ENCODE measurements around the gene UBE3B.

Gene UBE3B

DNA sequence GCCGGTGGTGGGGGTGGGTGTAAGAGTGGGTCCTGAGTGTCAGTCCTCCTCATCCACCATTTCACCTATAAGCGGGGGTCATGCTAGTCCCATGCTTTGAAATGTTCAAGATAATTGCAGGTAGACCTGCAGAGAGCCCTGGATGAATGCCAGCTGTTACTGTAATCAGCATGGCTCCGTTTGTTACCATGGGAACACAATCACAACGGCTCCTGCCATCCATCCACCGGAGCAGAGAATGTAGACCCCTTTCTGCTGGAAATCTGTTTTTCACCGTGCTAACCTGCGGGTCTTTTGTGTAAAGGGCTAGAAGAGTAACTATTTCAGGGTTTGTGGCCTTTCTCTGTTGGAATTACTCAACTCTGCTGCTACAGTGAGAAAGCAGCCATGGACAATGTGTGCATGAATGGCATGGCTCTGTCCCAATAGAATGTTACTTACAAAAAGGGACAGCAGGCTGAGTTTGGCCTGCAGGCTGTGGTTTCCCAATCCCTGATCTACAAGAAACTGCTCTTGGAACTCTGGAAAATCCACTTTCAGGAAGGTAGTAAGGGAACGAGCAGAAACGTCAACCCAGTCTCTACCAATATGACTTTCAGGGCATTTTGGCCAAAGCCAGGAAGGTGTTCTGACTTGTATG lies 36.5 kb upstream of the UBE3B start:
- ATAC-seq (ENCODE audit: low read depth): no peak
- peaks cover 9% of the 10 kb centered on the region for H3K36me3 Mint-ChIP-seq
- no peak overlapping the region for H3K27ac Mint-ChIP-seq

DNA sequence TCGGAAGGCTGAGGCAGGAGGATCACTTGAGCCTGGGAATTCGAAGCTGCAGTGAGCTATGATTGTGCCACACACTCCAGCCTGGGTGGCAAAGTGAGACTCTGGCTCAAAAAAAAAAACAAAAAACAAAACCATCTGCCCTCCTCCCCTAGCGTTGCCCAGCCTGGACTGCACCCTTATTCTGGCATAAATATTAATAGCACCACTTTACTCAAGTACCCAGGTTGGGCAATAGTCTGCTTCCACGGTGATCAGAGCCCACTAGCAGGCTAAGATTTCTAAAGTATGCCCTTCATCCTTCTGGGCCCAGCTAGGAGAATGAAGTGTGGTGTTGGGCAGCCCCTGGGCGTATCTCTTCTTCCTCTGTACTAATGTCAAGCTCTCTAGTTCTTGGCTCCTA lies 33.6 kb upstream of the UBE3B start:
- Mint-ChIP-seq H3K4me3 (no peak overlapping the region), H3K36me3 (peaks cover 7% of the 10 kb centered on the region), H3K27ac (no peak overlapping the region), H3K27me3 (no peaks in the 10 kb centered on the region), H3K4me1 (no peaks in the 10 kb centered on the region), H3K9me3 (no peaks in the 10 kb centered on the region)
- DNase-seq (ENCODE audit: low spot score in 2 of 2) (no peak), ATAC-seq (ENCODE audit: low read depth) (no peak)

More for the DNA sequence above, 36.5 kb upstream of the UBE3B start:
- H3K4me1 Mint-ChIP-seq: no peaks in the 10 kb centered on the region
- H3K27me3 Mint-ChIP-seq: no peaks in the 10 kb centered on the region
- H3K4me3 Mint-ChIP-seq: no peak overlapping the region
- DNase-seq (ENCODE audit: low spot score in 2 of 2): no peak
- no peaks in the 10 kb centered on the region for H3K9me3 Mint-ChIP-seq

- no peaks in the 10 kb centered on the region for H3K4me1 Mint-ChIP-seq
- H3K9me3 Mint-ChIP-seq: no peaks in the 10 kb centered on the region
- DNase-seq (ENCODE audit: low spot score in 2 of 2) (no peak), ATAC-seq (ENCODE audit: low read depth) (no peak)
- H3K4me3 Mint-ChIP-seq: no peak overlapping the region
- no peak overlapping the region for H3K27ac Mint-ChIP-seq
- no peaks in the 10 kb centered on the region for H3K27me3 Mint-ChIP-seq
- H3K36me3 Mint-ChIP-seq: peaks cover 10% of the 10 kb centered on the region
These were observed 33.2 kb upstream of the UBE3B start for GRCh38 chr12:109444259-109444658.

GRCh38 chr12:109445191-109445609 lies 32.2 kb upstream of the UBE3B start:
- DNase-seq (ENCODE audit: low spot score in 2 of 2): no peak
- H3K27ac Mint-ChIP-seq: no peak overlapping the region
- ATAC-seq (ENCODE audit: low read depth): no peak
- H3K27me3 Mint-ChIP-seq: no peaks in the 10 kb centered on the region
- no peaks in the 10 kb centered on the region for H3K9me3 Mint-ChIP-seq
- no peak overlapping the region for H3K4me3 Mint-ChIP-seq
- peaks cover 16% of the 10 kb centered on the region for H3K36me3 Mint-ChIP-seq
- no peaks in the 10 kb centered on the region for H3K4me1 Mint-ChIP-seq

- H3K36me3 Mint-ChIP-seq: peaks cover 26% of the 10 kb centered on the region
These were observed 30.6 kb upstream of the UBE3B start for GRCh38 chr12:109446869-109447268.

DNA sequence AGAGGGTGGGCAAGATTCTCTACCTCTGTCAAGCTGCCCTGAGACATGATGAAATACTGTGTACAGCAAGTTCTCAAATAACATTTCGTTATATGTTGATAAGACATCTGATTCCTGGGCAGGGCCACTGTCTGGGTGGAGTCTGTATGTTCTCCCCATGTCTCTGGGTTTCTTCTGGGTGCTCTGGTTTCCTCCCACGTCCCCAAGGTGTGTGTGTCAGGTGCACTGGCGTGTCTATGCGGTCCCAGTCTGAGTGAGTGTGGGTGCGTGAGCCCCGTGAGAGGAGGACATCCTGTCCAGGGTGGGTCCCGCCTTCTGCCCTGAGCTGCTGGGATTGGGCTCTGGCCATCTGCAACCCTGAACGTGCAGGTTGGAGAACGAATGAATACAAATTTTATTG lies 30.0 kb upstream of the UBE3B start:
- Mint-ChIP-seq H3K4me3 (no peak overlapping the region), H3K36me3 (peaks cover 29% of the 10 kb centered on the region), H3K27me3 (no peaks in the 10 kb centered on the region), H3K4me1 (no peaks in the 10 kb centered on the region), H3K9me3 (no peaks in the 10 kb centered on the region), H3K27ac (no peak overlapping the region)
- ATAC-seq (ENCODE audit: low read depth) (no peak), DNase-seq (ENCODE audit: low spot score in 2 of 2) (no peak)

More at GRCh38 chr12:109446869-109447268, 30.6 kb upstream of the UBE3B start:
- no peaks in the 10 kb centered on the region for H3K9me3 Mint-ChIP-seq
- H3K4me3 Mint-ChIP-seq: no peak overlapping the region
- H3K4me1 Mint-ChIP-seq: no peaks in the 10 kb centered on the region
- ATAC-seq (ENCODE audit: low read depth): no peak
- no peak for DNase-seq (ENCODE audit: low spot score in 2 of 2)
- no peaks in the 10 kb centered on the region for H3K27me3 Mint-ChIP-seq
- no peak overlapping the region for H3K27ac Mint-ChIP-seq

DNA sequence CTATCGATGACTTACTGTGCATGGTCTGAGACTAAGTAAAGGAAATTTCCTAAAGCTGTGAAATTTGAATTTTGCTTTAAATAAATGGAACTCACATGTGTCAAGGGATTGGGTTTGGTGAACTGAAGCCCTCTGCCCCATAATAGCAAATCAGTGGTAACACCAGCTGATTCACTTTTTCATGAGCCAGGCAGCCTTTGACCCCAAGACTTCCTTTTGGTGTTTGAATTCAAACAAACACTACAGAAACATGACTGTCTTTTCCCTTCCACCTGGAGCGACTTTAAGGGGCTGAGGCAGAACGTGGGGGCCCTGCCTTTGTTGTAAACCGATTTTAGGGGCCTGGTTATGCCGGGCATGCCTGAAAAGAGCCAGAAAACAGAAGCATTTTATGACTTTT lies 29.2 kb upstream of the UBE3B start:
- H3K27ac Mint-ChIP-seq: no peak overlapping the region
- H3K4me3 Mint-ChIP-seq: no peak overlapping the region
- H3K4me1 Mint-ChIP-seq: no peaks in the 10 kb centered on the region

GRCh38 chr12:109448707-109449390 lies 28.6 kb upstream of the UBE3B start:
- peaks cover 29% of the 10 kb centered on the region for H3K36me3 Mint-ChIP-seq

More for the DNA sequence above, 29.2 kb upstream of the UBE3B start:
- Mint-ChIP-seq H3K27me3 (no peaks in the 10 kb centered on the region), H3K36me3 (peaks cover 29% of the 10 kb centered on the region), H3K9me3 (no peaks in the 10 kb centered on the region)
- DNase-seq (ENCODE audit: low spot score in 2 of 2): no peak
- ATAC-seq (ENCODE audit: low read depth): no peak

GRCh38 chr12:109449845-109450532 lies 27.4 kb upstream of the UBE3B start:
- Mint-ChIP-seq H3K27ac (no peak overlapping the region), H3K4me3 (no peak overlapping the region), H3K36me3 (peaks cover 30% of the 10 kb centered on the region), H3K27me3 (no peaks in the 10 kb centered on the region), H3K4me1 (no peaks in the 10 kb centered on the region), H3K9me3 (no peaks in the 10 kb centered on the region)
- no peak for ATAC-seq (ENCODE audit: low read depth)
- DNase-seq (ENCODE audit: low spot score in 2 of 2): no peak

More at GRCh38 chr12:109448707-109449390, 28.6 kb upstream of the UBE3B start:
- no peaks in the 10 kb centered on the region for H3K27me3 Mint-ChIP-seq
- DNase-seq (ENCODE audit: low spot score in 2 of 2): no peak
- no peak for ATAC-seq (ENCODE audit: low read depth)
- no peak overlapping the region for H3K4me3 Mint-ChIP-seq
- no peak overlapping the region for H3K27ac Mint-ChIP-seq
- H3K4me1 Mint-ChIP-seq: no peaks in the 10 kb centered on the region
- H3K9me3 Mint-ChIP-seq: no peaks in the 10 kb centered on the region

GRCh38 chr12:109450980-109451379 lies 26.5 kb upstream of the UBE3B start:
- Mint-ChIP-seq H3K4me1 (no peaks in the 10 kb centered on the region), H3K9me3 (no peaks in the 10 kb centered on the region), H3K36me3 (peaks cover 33% of the 10 kb centered on the region), H3K27me3 (no peaks in the 10 kb centered on the region), H3K4me3 (no peak overlapping the region), H3K27ac (no peak overlapping the region)
- ATAC-seq (ENCODE audit: low read depth): no peak
- no peak for DNase-seq (ENCODE audit: low spot score in 2 of 2)

- no peaks in the 10 kb centered on the region for H3K27me3 Mint-ChIP-seq
- no peak overlapping the region for H3K4me3 Mint-ChIP-seq
- DNase-seq (ENCODE audit: low spot score in 2 of 2) (no peak), ATAC-seq (ENCODE audit: low read depth) (no peak)
- no peak overlapping the region for H3K27ac Mint-ChIP-seq
- no peaks in the 10 kb centered on the region for H3K4me1 Mint-ChIP-seq
- peaks cover 37% of the 10 kb centered on the region for H3K36me3 Mint-ChIP-seq
- no peaks in the 10 kb centered on the region for H3K9me3 Mint-ChIP-seq
These were observed 26.0 kb upstream of the UBE3B start for GRCh38 chr12:109451400-109451799.

- ATAC-seq (ENCODE audit: low read depth) (no peak), DNase-seq (ENCODE audit: low spot score in 2 of 2) (no peak)
- H3K4me3 Mint-ChIP-seq: no peak overlapping the region
- no peaks in the 10 kb centered on the region for H3K9me3 Mint-ChIP-seq
- no peak overlapping the region for H3K27ac Mint-ChIP-seq
- H3K4me1 Mint-ChIP-seq: no peaks in the 10 kb centered on the region
- peaks cover 46% of the 10 kb centered on the region for H3K36me3 Mint-ChIP-seq
- no peaks in the 10 kb centered on the region for H3K27me3 Mint-ChIP-seq
These were observed 24.9 kb upstream of the UBE3B start for GRCh38 chr12:109452489-109452888.

- H3K27me3 Mint-ChIP-seq: no peaks in the 10 kb centered on the region
These were observed 21.7 kb upstream of the UBE3B start for GRCh38 chr12:109455706-109456105.

DNA sequence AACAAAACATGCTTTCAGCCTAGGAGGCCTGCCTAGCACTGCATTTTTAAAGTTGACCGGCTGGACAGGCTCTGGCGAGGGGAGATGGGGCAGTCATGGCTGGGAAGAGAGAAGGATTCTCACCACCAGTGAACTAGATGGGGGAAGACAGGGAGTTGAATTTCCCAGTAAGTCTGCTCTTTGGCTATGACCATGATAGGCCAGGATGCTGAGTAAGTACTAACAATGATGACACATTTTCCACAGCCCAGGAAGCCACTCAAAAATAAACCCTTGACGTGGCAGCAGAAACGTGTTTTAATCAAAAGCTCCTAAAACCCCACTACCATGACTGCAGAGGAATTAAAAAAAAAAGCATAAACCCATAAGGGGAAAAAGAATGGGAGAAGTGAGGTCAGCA lies 19.3 kb upstream of the UBE3B start:
- Mint-ChIP-seq H3K9me3 (no peaks in the 10 kb centered on the region), H3K4me1 (peaks cover 15% of the 10 kb centered on the region), H3K27ac (no peak overlapping the region), H3K4me3 (no peak overlapping the region), H3K36me3 (peaks cover 36% of the 10 kb centered on the region), H3K27me3 (no peaks in the 10 kb centered on the region)
- no peak for DNase-seq (ENCODE audit: low spot score in 2 of 2)
- ATAC-seq (ENCODE audit: low read depth): no peak

More at GRCh38 chr12:109455706-109456105, 21.7 kb upstream of the UBE3B start:
- Mint-ChIP-seq H3K9me3 (no peaks in the 10 kb centered on the region), H3K36me3 (peaks cover 44% of the 10 kb centered on the region), H3K27ac (no peak overlapping the region), H3K4me3 (no peak overlapping the region), H3K4me1 (peaks cover 3% of the 10 kb centered on the region)
- ATAC-seq (ENCODE audit: low read depth) (no peak), DNase-seq (ENCODE audit: low spot score in 2 of 2) (no peak)
